Ovary (tissue), 3 donors: Measurements from ENCODE around the gene CFAP45.

Source experiments
- CTCF ChIP-seq, 3 donors: fragments of 450-650 bp in 2 of 3; fragments of 200-600 bp in 1 of 3; IDR thresholded peaks; one replicate each; pipeline versions ENCODE4 v1.5.1 to v1.8.0; 2016 to 2022; ENCODE audit warnings: antibody characterized with exemption in 3 of 3, mild to moderate bottlenecking in 1 of 3
- POLR2A ChIP-seq: fragments of 450-650 bp; IDR thresholded peaks from one replicate; pipeline ENCODE4 v1.6.1; 2017; ENCODE audit warnings: antibody characterized with exemption, mild to moderate bottlenecking, moderate library complexity
- donor health status: DM: no; HTN: no; CAD: no.

- TF ChIP-seq POLR2A = no peak
- no peak for TF ChIP-seq CTCF (IDR thresholded peaks at IDR 0.05)
Observed at GRCh38 chr1:159841749-159842148, 58.2 kb downstream of the CFAP45 start.
